ENCODE measurements around the gene CFAP221.
"Not testable (repeated sequence)": the region's sequence is repeated elsewhere in the genome, so short reads cannot be mapped to it uniquely, and the experiment has no call there.

The CFAP221 gene

GRCh38 chr2:119586085-119586484, 41.8 kb downstream of the CFAP221 start:
- DNase-seq (ENCODE audit: low read depth in 1 of 2, low spot score in 1 of 2) = no peak

- DNase-seq (ENCODE audit: low read depth in 1 of 2, low spot score in 1 of 2) = no peak
Observed at GRCh38 chr2:119590873-119591272, 46.6 kb downstream of the CFAP221 start.

GRCh38 chr2:119591523-119591922, 47.3 kb downstream of the CFAP221 start:
- DNase-seq (ENCODE audit: low read depth in 1 of 2, low spot score in 1 of 2) = no peak

- no peak for DNase-seq (ENCODE audit: low read depth in 1 of 2, low spot score in 1 of 2)
Observed at GRCh38 chr2:119592436-119592835, 48.2 kb downstream of the CFAP221 start.

- no peak for DNase-seq (ENCODE audit: low read depth in 1 of 2, low spot score in 1 of 2)
Observed at GRCh38 chr2:119596638-119597037, 52.4 kb downstream of the CFAP221 start.

- DNase-seq (ENCODE audit: low read depth in 1 of 2, low spot score in 1 of 2) = no peak
Observed at GRCh38 chr2:119598596-119599263, 54.5 kb downstream of the CFAP221 start.

GRCh38 chr2:119599384-119599783, 55.1 kb downstream of the CFAP221 start:
- no peak for DNase-seq (ENCODE audit: low read depth in 1 of 2, low spot score in 1 of 2)

- DNase-seq (ENCODE audit: low read depth in 1 of 2, low spot score in 1 of 2) = no peak
Observed at GRCh38 chr2:119605096-119605495, 60.8 kb downstream of the CFAP221 start.

GRCh38 chr2:119606674-119607073, 62.4 kb downstream of the CFAP221 start:
- no peak for DNase-seq (ENCODE audit: low read depth in 1 of 2, low spot score in 1 of 2)

- DNase-seq (ENCODE audit: low read depth in 1 of 2, low spot score in 1 of 2) = no peak
Observed at GRCh38 chr2:119608553-119608952, 64.3 kb downstream of the CFAP221 start.

- no peak for DNase-seq (ENCODE audit: low read depth in 1 of 2, low spot score in 1 of 2)
Observed at GRCh38 chr2:119609337-119609736, 65.1 kb downstream of the CFAP221 start.

- not testable (repeated sequence) for DNase-seq (ENCODE audit: low read depth in 1 of 2, low spot score in 1 of 2)
Observed at GRCh38 chr2:119614140-119614539, 69.9 kb downstream of the CFAP221 start.

- no peak for DNase-seq (ENCODE audit: low read depth in 1 of 2, low spot score in 1 of 2)
Observed at GRCh38 chr2:119616421-119616820, 72.2 kb downstream of the CFAP221 start.

- no peak for DNase-seq (ENCODE audit: low read depth in 1 of 2, low spot score in 1 of 2)
Observed at GRCh38 chr2:119617455-119617854, 73.2 kb downstream of the CFAP221 start.

GRCh38 chr2:119618725-119619124, 74.5 kb downstream of the CFAP221 start:
- not testable (repeated sequence) for DNase-seq (ENCODE audit: low read depth in 1 of 2, low spot score in 1 of 2)

GRCh38 chr2:119625226-119625625, 81.0 kb downstream of the CFAP221 start:
- no peak for DNase-seq (ENCODE audit: low read depth in 1 of 2, low spot score in 1 of 2)

- DNase-seq (ENCODE audit: low read depth in 1 of 2, low spot score in 1 of 2) = no peak
Observed at GRCh38 chr2:119629323-119629825, 85.1 kb downstream of the CFAP221 start.

GRCh38 chr2:119630121-119630520, 85.9 kb downstream of the CFAP221 start:
- DNase-seq (ENCODE audit: low read depth in 1 of 2, low spot score in 1 of 2) = no peak

- DNase-seq (ENCODE audit: low read depth in 1 of 2, low spot score in 1 of 2) = no peak
Observed at GRCh38 chr2:119637371-119637770, 93.1 kb downstream of the CFAP221 start.

- DNase-seq (ENCODE audit: low read depth in 1 of 2, low spot score in 1 of 2) = no peak
Observed at GRCh38 chr2:119638246-119638645, 94.0 kb downstream of the CFAP221 start.

- no peak for DNase-seq (ENCODE audit: low read depth in 1 of 2, low spot score in 1 of 2)
Observed at GRCh38 chr2:119638685-119639554, 94.7 kb downstream of the CFAP221 start.

- DNase-seq (ENCODE audit: low read depth in 1 of 2, low spot score in 1 of 2) = peak; percentile 47 to 55
Observed at GRCh38 chr2:119641562-119642258, 97.5 kb downstream of the CFAP221 start.
